Spleen (tissue), 11 donors: ENCODE measurements around the gene CDC42BPG. TPM values are rescaled to one million over a fixed set of nuclear protein-coding genes. Genes with fewer than 3 reads are reported as not detected.

Source experiments
- DNase-seq: peaks from one replicate; pipeline ENCODE4 v3.0.0-alpha.2; 2020
- H3K27ac ChIP-seq, 8 donors: fragments of 200-600 bp; sonication (generic) in 7 of 8; 1 replicate in 4 of 8; 2 replicates in 4 of 8; pipeline versions ENCODE4 v1.5.0 to v1.8.0; 2016 to 2021; ENCODE audit warnings: inconsistent platforms in 4 of 8, mild to moderate bottlenecking in 4 of 8, moderate library complexity in 1 of 8
- H3K27me3 ChIP-seq, 7 donors: fragments of 200-600 bp; sonication (generic) in 6 of 7; replicated peaks in 1 of 7; 1 replicate in 4 of 7; 2 replicates in 3 of 7; pipeline versions ENCODE4 v1.5.0 to v1.8.0; 2016 to 2021; ENCODE audit warnings: inconsistent platforms in 3 of 7, mild to moderate bottlenecking in 1 of 7
- H3K36me3 ChIP-seq, 6 donors: fragments of 200-600 bp; sonication (generic) in 5 of 6; 1 replicate in 4 of 6; 2 replicates in 2 of 6; pipeline versions ENCODE4 v1.5.0 to v1.8.0; 2016 to 2021; ENCODE audit warnings: inconsistent platforms in 2 of 6
- H3K4me1 ChIP-seq, 6 donors: fragments of 200-600 bp; sonication (generic) in 5 of 6; 1 replicate in 3 of 6; 2 replicates in 3 of 6; pipeline versions ENCODE4 v1.5.0 to v1.8.0; 2016 to 2021; ENCODE audit warnings: inconsistent platforms in 3 of 6
- H3K4me3 ChIP-seq, 8 donors: fragments of 200-600 bp; sonication (generic) in 7 of 8; 1 replicate in 4 of 8; 2 replicates in 4 of 8; pipeline versions ENCODE4 v1.5.0 to v1.8.0; 2016 to 2021; ENCODE audit warnings: inconsistent platforms in 4 of 8, mild to moderate bottlenecking in 4 of 8, moderate library complexity in 2 of 8
- H3K9me3 ChIP-seq, 8 donors: fragments of 200-600 bp; sonication (generic) in 7 of 8; 1 replicate in 4 of 8; 2 replicates in 4 of 8; pipeline versions ENCODE4 v1.5.0 to v1.8.0; 2016 to 2021; ENCODE audit warnings: inconsistent platforms in 4 of 8
- CTCF ChIP-seq, 11 experiments: fragments of 200-600 bp in 7 of 11; fragments of 450-650 bp in 4 of 11; sonication (generic) in 4 of 11; IDR thresholded peaks in 8 of 11; conservative IDR thresholded peaks in 3 of 11; 1 replicate in 7 of 11; 2 replicates in 4 of 11; pipeline versions ENCODE4 v1.4.0 to v1.8.0; 2016 to 2021; ENCODE audit warnings: antibody characterized with exemption in 11 of 11, inconsistent platforms in 4 of 11, mild to moderate bottlenecking in 1 of 11
- POLR2A ChIP-seq, 3 donors: fragments of 450-650 bp; IDR thresholded peaks; one replicate each; pipeline ENCODE4 v1.5.1; 2017; ENCODE audit warnings: antibody characterized with exemption in 3 of 3, mild to moderate bottlenecking in 1 of 3
- POLR2AphosphoS5 ChIP-seq, 3 donors: sonication (generic); formaldehyde crosslinking; IDR thresholded peaks; one replicate each; pipeline ENCODE4 v1.5.1; 2017; ENCODE audit warnings: antibody characterized with exemption in 3 of 3
- WGBS, 5 donors: extraction: QIAGEN DNeasy Blood & Tissue Kit in 3 of 5; methylation state at CpG; one replicate each; pipeline versions ENCODE4 v1.1.5 to v1.1.7; 2013 to 2018; 5-methylcytosine and 5-hydroxymethylcytosine counted together
- intact Hi-C: fragments of 100-400 bp; cut with DNase I; formaldehyde crosslinking; loops from one replicate; pipeline ENCODE4 v1.15.0; 2023; ENCODE audit warnings: low total_unique reads
- polyA plus RNA-seq, 3 donors: library from polyadenylated mRNA; stranded (reverse); fragments of 200-250 nt; gene quantifications; one replicate each; pipeline ENCODE4 v1.2.1, GENCODE V29; 2013
- total RNA-seq, 7 donors: library from RNA; depleted of rRNA in 3 of 7; stranded (reverse); fragments of >200 nt in 3 of 7; fragmentation: NEBNext Ultra II Directional in 4 of 7; extraction: Animal tissue kit (Norgen Biotek cat#: 25700) in 4 of 7; gene quantifications; one replicate each; pipeline versions ENCODE4 v1.1.0 to v1.2.1, GENCODE V29; 2016 to 2021
- donor health status: healthy with polysubstance abuse.
- donor health status: DM: no; HTN: no; CAD: no; lungs with moderate emphysema.
- donor health status: DM: no; HTN: no; CAD: no.
- donor health status: Bipolar disorder and iron deficiency.
- donor health status: healthy.
- donor health status: DM: no; HTN: no; CAD: no.
- donor health status: DM: yes; HTN: yes; CAD: no.

CDC42BPG gene
- total and polyA plus RNA-seq, 10 donors = 0.74 to 4.6 (median 2.5) TPM

- H3K4me3 ChIP-seq = no peak overlapping the region
- no peak overlapping the region for H3K27ac ChIP-seq
- no peaks in the 10 kb centered on the region for H3K9me3 ChIP-seq
- H3K4me1 ChIP-seq = peaks cover 0 to 18% (median 7%) of the 10 kb centered on the region in 6 donors
- TF ChIP-seq POLR2A (IDR thresholded peaks at IDR 0.05) = no peak
- TF ChIP-seq POLR2AphosphoS5 (IDR thresholded peaks at IDR 0.05) = no peak
- no peak for TF ChIP-seq CTCF (IDR thresholded peaks at IDR 0.05 in 8 of 11, conservative IDR thresholded peaks at IDR 0.05 in 3 of 11)
- no peaks in the 10 kb centered on the region for H3K27me3 ChIP-seq
- peaks cover 0 to 35% (median 0%) of the 10 kb centered on the region in 6 donors for H3K36me3 ChIP-seq
- intact Hi-C loops = no loop called here
- DNase-seq = no peak
- 88 to 97% (median 94%) methylated on average over 17 to 28 of the region's 28 CpGs for WGBS, 5 donors
These were observed 5.7 kb downstream of the CDC42BPG start for GRCh38 chr11:64838600-64839334.

GRCh38 chr11:64837887-64838351, 6.5 kb downstream of the CDC42BPG start:
- no peak overlapping the region for H3K4me3 ChIP-seq
- no peak for DNase-seq
- WGBS, 5 donors = 91 to 100% (median 94%) methylated on average over 4 to 10 of the region's 10 CpGs
- H3K36me3 ChIP-seq = peaks cover 0 to 43% (median 0%) of the 10 kb centered on the region in 6 donors
- intact Hi-C loops = no loop called here
- peaks cover 0 to 9% (median 0%) of the 10 kb centered on the region in 6 donors for H3K4me1 ChIP-seq
- no peak overlapping the region for H3K27ac ChIP-seq
- no peaks in the 10 kb centered on the region for H3K27me3 ChIP-seq
- H3K9me3 ChIP-seq = no peaks in the 10 kb centered on the region
- no peak for TF ChIP-seq CTCF (IDR thresholded peaks at IDR 0.05 in 8 of 11, conservative IDR thresholded peaks at IDR 0.05 in 3 of 11)
- no peak for TF ChIP-seq POLR2A (IDR thresholded peaks at IDR 0.05)
- TF ChIP-seq POLR2AphosphoS5 (IDR thresholded peaks at IDR 0.05) = no peak

GRCh38 chr11:64836448-64837072, 7.9 kb downstream of the CDC42BPG start:
- intact Hi-C loops = no loop called here
- Histone ChIP-seq H3K36me3 (peaks cover 0 to 51% (median 0%) of the 10 kb centered on the region in 6 donors), H3K4me1 (peaks cover 0 to 6% (median 0%) of the 10 kb centered on the region in 6 donors), H3K4me3 (no peak overlapping the region), H3K27me3 (no peaks in the 10 kb centered on the region), H3K9me3 (no peaks in the 10 kb centered on the region), H3K27ac (no peak overlapping the region)
- WGBS, 5 donors = 84 to 94% (median 92%) methylated on average over 1 to 16 of the region's 16 CpGs
- no peak for TF ChIP-seq POLR2AphosphoS5 (IDR thresholded peaks at IDR 0.05)
- no peak for TF ChIP-seq CTCF (IDR thresholded peaks at IDR 0.05 in 8 of 11, conservative IDR thresholded peaks at IDR 0.05 in 3 of 11)
- TF ChIP-seq POLR2A (IDR thresholded peaks at IDR 0.05) = no peak
- DNase-seq = no peak
